Esophagus mucosa (tissue), 1 donor: ENCODE measurements around the gene DKK3. TPM values are rescaled to one million over a fixed set of nuclear protein-coding genes. Genes with fewer than 3 reads are reported as not detected.
"Not testable (repeated sequence)": the region's sequence is repeated elsewhere in the genome, so short reads cannot be mapped to it uniquely, and the experiment has no call there.

Experiments
- ATAC-seq: fragments of 200-7000 bp; cut with Tn5 transposase; one replicate; pipeline ENCODE4 v1.9.1; 2020
- total RNA-seq: library from RNA; stranded (reverse); gene quantifications from one replicate; pipeline ENCODE4 v1.2.4, GENCODE V29; 2023
- donor health status: DM: yes; HTN: yes; CAD: no.

DKK3 gene
- total RNA-seq = 21.2 TPM

DNA sequence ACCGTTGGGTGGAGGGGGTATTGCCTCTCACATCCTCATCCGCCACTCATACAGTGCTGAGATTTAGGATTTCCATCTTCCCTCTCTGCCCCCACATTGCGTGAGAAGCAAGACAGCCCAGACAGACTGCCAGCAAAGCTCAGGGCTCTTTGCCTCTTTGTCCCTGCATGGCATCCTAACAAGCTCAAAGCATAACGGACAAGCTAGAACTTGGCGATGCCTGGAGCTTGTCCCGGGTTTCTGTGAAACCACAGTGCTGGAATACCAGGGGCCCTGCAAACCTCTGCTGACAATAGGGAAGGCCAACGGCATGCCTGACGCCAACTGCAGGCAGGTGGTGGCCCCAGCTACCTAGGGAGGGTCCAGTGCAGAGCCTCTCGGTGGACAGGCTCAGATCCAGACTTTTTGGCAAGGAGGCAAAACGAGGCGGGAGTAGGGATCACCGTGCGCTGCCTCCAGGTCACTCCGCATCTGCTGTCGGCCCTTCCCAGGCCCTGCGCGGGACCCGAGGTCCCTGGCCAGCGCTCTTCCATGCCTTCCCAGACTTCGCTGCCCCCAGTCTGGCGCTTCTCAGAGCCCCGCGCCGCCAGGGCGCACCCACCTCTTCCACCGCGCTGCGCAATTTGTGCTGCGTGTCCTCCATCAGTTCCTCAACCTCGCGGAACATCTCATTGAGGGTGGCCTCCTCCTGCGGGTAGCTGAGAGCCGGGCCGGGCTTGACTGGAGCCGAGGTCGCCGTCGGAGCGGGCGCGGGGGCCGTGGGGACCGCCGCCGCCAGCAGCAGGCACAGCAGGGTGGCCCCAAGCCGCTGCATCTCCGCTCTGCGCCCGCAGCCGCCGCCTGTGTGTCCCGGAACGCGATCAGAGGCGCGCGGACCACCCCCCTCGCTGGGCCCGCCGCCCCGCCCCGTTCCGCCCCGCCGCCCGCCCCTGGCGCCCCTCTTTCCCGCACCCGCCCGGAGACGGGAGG, at the start of gene DKK3:
DKK3 (minus strand) TSS at position 858 of the 969 bp plus-strand sequence; CDS start at position 814, 44 bp downstream.
- peak; percentile 50 for ATAC-seq

DNA sequence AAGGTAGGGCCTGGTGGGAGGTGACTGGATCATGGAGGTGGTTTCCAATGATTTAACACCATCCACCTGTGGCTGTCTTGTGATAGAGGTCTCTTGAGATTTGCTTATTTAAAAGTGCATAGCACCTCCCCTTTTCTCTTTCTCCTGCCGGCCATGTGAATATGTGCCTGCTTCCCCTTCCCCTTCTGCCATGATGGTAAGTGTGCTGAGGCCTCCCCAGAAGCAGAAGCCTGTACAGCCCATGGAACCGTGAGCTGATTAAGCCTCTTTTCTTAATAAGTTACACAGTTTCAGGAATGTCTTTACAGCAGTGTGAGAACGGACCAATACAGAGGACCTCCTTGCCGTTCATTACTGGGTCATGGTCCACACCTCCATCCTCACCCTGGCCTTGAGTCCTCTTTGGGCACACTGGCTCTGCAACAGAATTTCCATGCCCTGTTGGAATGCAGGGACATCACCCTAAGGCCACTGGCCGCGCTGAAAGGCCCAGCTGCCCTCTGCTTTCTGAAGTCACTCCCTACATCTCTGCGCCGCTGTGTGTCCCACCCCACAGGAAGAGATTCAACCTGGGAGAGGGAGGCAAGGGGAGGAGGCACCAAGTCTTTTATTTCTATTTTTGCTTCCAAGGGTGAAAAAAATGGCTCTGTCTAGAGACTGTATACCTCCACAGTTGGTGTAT, 49.0 kb upstream of the DKK3 start:
- ATAC-seq = no peak

DNA sequence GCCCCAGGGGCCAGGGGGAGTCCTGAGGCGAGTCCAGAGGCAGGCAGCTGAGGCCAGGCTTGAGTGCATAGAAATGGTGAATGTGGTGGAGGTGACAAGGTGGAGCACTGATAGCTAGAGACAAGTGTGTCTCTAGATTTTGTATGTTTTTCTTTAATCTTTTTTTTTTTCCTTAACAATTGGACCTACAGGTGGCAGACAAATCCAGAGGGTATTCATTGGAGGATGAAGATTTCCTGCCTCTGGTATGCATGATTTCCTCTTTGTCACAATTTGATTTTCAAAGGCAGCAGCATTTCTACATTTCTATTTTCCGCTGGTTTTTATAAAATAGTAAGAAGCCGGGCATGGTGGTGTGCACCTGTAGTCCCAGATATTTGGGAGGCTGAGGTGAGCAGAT, 47.7 kb upstream of the DKK3 start:
- no peak for ATAC-seq

GRCh38 chr11:12053606-12054361, 45.4 kb upstream of the DKK3 start:
- peak; percentile 17 for ATAC-seq

- ATAC-seq = no peak
Measured at GRCh38 chr11:12052676-12053605, 44.5 kb upstream of the DKK3 start.

- no peak for ATAC-seq
Measured at GRCh38 chr11:12051287-12051662, 42.8 kb upstream of the DKK3 start.

DNA sequence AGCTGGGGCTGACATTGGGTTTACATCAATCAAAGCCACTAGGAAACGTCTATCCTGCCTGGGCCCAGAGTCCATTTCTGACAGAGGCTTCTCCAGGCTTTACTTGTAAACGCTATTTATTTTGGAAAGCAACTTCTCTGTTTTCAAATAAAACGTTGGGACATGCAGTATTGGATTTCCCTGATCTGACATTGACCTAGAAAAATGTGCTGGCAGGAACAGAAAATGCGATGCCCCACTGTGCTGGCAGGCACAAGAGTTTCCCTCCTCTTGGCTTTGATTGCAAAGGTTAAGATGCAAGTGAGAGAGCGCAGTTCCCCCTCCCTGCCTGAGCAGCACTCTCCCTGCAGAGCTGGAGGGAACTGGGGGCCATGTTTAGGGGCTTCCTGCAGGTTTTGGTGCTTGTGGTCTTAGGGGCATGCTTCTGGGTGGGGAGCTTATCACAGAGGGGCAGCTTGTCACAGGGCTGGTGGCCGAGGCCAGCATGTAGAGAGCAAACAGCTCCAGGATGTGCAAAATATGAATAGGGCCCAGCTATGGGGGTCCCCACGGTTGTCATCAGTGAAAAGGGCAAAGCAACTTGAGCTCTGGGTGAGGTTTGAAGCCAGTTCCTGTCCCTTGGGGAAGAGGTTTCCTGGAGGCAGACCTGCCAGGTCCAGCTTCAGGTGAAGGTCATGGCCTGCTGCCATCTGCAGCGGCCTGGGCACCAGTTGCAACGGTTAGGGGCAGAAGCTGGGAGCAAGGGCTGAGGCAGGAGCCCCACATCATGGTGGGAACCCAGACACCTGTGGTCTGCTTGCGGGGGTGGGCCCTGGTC, 42.3 kb upstream of the DKK3 start:
- ATAC-seq = no peak

DNA sequence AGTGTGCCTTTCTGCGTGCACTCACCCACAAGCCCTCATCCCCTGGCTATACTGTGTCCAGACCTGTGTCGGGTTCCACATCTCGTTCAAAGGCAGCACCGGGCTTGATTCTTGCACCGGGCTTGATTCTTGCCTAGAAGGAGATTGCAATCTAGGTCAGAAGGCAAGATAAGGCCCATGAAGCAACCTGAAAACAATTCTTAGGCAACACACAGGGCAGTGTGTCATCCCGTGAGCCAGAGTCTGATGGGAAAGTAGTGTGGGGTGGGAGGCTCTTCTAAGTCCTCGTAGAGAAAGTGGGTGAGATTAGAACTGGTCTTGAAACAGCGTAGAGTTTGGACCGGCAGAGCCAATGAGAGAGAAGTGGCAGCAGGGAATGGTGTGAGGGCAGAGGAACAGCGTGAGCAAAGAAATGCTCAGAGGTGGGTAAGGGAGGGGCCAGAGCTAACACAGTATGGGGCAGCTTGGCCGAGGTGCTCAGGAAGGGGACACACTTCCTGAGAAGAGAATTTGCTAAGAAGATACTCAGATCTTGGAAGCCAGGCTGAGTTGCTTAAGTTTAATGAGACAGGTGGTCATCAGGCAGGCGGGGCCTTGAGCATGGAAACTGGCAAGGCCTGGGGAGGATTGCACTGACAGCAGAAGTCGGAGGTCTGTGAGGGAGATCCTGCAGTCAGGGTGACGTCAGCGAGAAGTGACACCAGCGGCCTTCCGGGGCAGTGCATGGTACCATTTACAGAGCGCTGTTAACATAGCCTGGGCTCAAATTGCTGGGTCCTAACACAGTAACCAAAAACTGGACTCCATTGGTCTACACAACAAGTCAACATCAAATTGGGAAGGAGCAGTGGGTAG, 40.7 kb upstream of the DKK3 start:
- no peak for ATAC-seq

GRCh38 chr11:12046636-12047236, 38.3 kb upstream of the DKK3 start:
- no peak for ATAC-seq

GRCh38 chr11:12045914-12046635, 37.6 kb upstream of the DKK3 start:
- no peak for ATAC-seq

- ATAC-seq = no peak
Measured at GRCh38 chr11:12044799-12045198, 36.4 kb upstream of the DKK3 start.

DNA sequence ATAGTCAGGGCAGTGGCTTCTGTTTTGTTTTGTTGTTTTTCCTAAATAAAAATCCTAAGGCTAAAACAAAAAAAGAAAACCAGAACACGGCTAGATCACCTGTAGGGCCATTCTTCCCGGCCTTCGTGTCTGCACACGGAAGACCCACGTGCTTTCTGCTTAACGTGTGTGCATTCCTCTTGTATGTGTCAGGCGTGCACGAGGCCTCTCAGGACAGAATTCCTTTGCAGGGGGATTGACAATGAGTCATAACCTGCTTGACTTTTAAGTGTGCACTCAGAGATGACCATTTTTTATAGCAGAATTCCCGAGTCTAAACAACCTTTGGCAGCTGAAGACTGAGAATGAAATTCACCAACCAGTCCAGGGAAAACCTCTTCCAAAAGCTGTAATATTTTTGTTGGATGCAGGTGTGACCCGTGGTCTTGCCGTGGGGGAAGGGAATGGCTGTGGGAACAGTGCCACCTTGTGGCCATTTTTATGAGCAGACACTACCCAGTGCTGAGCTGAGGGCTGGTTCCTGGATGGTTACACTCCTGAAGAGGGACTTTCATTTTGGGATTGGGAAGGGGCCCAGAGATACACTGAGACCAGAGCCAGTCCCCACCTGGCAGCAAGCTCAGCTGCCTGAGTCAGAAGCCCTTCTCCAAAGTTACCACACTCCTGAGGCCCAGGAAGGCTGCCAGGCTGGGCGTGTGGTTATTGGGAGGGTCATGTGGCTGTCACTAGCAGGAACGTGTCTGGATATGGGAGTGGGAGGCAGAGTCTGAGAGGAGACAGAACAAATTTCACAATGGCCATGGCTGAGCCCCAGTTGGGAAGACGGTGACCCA, 35.7 kb upstream of the DKK3 start:
- ATAC-seq = peak; percentile 84

- no peak for ATAC-seq
Measured at GRCh38 chr11:12043221-12043620, 34.8 kb upstream of the DKK3 start.

DNA sequence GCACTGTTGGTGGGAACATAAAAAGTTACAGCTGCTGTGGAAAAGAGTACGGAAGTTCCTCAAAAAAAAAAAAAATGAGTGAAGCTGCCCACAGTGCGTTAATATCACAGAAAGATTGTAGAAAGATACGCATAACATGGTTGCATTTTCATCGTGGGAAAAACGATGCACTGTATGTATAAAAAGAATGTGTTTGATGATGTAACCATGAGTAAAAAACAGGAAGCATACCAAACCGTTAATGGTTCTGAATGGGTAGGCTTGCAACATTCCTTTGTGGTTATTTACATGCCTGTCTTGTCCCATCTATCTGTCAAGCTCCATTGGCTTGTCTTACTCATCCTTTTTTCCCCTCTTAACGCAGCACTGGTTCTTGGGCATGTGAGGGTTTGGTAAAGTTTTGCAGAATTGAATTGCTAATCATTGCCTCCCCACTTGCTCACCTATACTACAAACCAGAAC, 33.8 kb upstream of the DKK3 start:
- peak; percentile 8 for ATAC-seq

DNA sequence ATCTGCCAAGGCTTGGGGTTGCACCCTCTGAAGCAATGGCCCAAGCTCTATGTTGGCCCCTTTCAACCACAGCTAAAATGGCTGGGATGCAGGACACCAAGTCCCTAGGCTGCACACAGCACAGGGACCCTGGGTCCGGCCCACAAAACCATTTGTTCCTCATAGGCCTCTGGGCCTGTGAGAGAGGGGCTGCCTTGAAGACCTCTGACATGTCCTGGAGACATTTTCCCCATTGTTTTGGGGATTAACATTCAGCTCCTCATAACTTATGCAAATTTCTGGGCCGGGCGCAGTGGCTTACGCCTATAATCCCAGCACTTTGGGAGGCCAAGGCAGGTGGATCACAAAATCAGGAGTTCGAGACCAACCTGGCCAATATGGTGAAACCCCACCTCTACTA, 32.3 kb upstream of the DKK3 start:
- ATAC-seq = not testable (repeated sequence)

DNA sequence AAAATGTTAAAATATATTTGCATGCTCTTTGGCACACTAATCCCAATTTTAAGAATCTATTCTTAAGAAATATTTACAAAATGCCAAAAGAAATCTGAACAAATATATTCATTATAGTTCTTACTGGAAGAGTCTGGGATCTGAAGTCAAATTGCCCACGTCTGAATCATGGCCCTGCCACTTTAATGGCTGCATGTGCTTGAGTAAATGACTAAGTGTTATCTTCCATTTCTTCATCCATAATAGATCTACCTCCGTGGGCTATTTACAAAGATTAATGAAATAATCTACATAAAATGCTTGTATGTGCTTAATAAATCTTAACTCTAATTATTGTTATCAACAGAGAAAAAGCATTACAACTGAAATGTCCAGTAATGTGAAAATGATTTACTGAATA, 24.5 kb upstream of the DKK3 start:
- no peak for ATAC-seq

DNA sequence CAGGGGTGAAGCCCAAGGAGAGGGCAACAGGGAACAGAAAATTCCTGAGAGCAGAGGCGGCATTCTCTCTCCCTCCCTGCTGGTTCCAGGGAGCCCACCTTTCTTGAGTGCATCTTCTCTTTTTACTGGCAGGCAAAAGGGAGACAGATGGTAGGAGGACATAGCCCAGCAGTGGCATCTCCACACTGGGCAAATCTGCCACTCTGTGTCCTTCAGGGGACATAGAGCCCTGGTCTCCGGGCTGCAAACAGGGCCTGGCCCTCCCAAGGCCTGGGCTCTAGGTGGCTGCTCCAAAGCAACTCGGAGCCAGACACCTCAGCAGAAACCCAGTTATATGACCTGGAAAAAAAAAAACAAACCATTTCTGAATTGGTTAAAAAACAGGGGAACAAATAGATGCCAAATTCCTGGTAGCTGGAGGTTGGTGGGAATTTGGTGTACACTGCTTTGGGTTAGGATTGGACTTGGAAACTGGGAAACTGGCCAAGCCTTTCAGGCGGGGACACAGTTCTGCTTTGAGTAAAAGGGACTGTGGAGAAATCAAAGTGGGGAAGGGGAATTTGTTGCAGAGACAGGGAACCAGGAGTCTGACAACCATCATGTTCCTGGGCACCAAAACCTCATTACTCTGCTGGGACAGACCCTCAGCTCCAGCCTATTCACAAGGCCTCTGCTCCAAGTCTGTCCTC, 23.6 kb upstream of the DKK3 start:
- ATAC-seq = no peak
